NCI-H146 (cell line): Measurements from ENCODE around the gene THBS4.
"Not testable (repeated sequence)": the region's sequence is repeated elsewhere in the genome, so short reads cannot be mapped to it uniquely, and the experiment has no call there.

Experiments used
- DNase-seq: peaks from one replicate; lab custom pipeline; 2025; lab: John Stamatoyannopoulos, UW

Gene THBS4

GRCh38 chr5:80076131-80077050, 41.2 kb downstream of the THBS4 start:
- no peak for DNase-seq

GRCh38 chr5:80077051-80077714, 42.0 kb downstream of the THBS4 start:
- DNase-seq = no peak

GRCh38 chr5:80078921-80079320, 43.8 kb downstream of the THBS4 start:
- no peak for DNase-seq

GRCh38 chr5:80082281-80082680, 47.1 kb downstream of the THBS4 start:
- DNase-seq = no peak

- DNase-seq = peak; percentile 82
Measured at GRCh38 chr5:80082731-80083100, 47.6 kb downstream of the THBS4 start.

- peak; percentile 86 for DNase-seq
Measured at GRCh38 chr5:80083101-80083890, 48.1 kb downstream of the THBS4 start.

GRCh38 chr5:80090884-80091166, 55.7 kb downstream of the THBS4 start:
- no peak for DNase-seq

GRCh38 chr5:80091792-80092192, 56.6 kb downstream of the THBS4 start:
- DNase-seq = peak; percentile 47

- DNase-seq = no peak
Measured at GRCh38 chr5:80092486-80093107, 57.4 kb downstream of the THBS4 start.

GRCh38 chr5:80093796-80094195, 58.6 kb downstream of the THBS4 start:
- DNase-seq = peak; percentile 74

GRCh38 chr5:80094236-80094738, 59.1 kb downstream of the THBS4 start:
- DNase-seq = no peak

GRCh38 chr5:80097451-80097850, 62.3 kb downstream of the THBS4 start:
- DNase-seq = no peak

GRCh38 chr5:80101993-80102392, 66.8 kb downstream of the THBS4 start:
- no peak for DNase-seq

- no peak for DNase-seq
Measured at GRCh38 chr5:80103371-80103770, 68.2 kb downstream of the THBS4 start.

GRCh38 chr5:80105698-80106439, 70.7 kb downstream of the THBS4 start:
- no peak for DNase-seq

- no peak for DNase-seq
Measured at GRCh38 chr5:80106916-80107315, 71.8 kb downstream of the THBS4 start.

- no peak for DNase-seq
Measured at GRCh38 chr5:80109646-80110478, 74.7 kb downstream of the THBS4 start.

- not testable (repeated sequence) for DNase-seq
Measured at GRCh38 chr5:80111376-80111990, 76.3 kb downstream of the THBS4 start.

- no peak for DNase-seq
Measured at GRCh38 chr5:80114860-80115259, 79.7 kb downstream of the THBS4 start.

GRCh38 chr5:80116000-80116399, 80.9 kb downstream of the THBS4 start:
- DNase-seq = no peak
